Large intestine (tissue), 3 donors: ENCODE data around the gene TTLL4. TPM values are rescaled to one million over a fixed set of nuclear protein-coding genes. Genes with fewer than 3 reads are reported as not detected.

Experiments
- DNase-seq, 2 donors: peaks; one replicate each; pipeline versions ENCODE4 v3.0.0 to v3.0.0-alpha.2; 2013
- H3K27ac ChIP-seq: one replicate; pipeline ENCODE4 v1.5.1; 2013; ENCODE audit warnings: low read length
- H3K27me3 ChIP-seq: 2 replicates; pipeline ENCODE4 v1.6.1; 2013; ENCODE audit warnings: low read length; ENCODE audit not compliant: control insufficient read depth, insufficient read depth
- H3K36me3 ChIP-seq: 2 replicates; pipeline ENCODE4 v1.6.1; 2013; ENCODE audit warnings: low read length; ENCODE audit not compliant: control insufficient read depth, insufficient read depth
- H3K4me1 ChIP-seq: one replicate; pipeline ENCODE4 v1.6.1; 2013; ENCODE audit warnings: low read length; ENCODE audit not compliant: control insufficient read depth, insufficient read depth
- H3K4me3 ChIP-seq: one replicate; pipeline ENCODE4 v1.5.1; 2013; ENCODE audit warnings: low read length
- H3K9me3 ChIP-seq: one replicate; pipeline ENCODE4 v1.6.1; 2013; ENCODE audit warnings: mild to moderate bottlenecking, low read depth, low read length, moderate library complexity; ENCODE audit not compliant: control insufficient read depth
- WGBS: methylation state at CpG from one replicate; pipeline ENCODE4 v1.1.5; 2013; ENCODE audit warnings: low lambda C conversion rate; ENCODE audit not compliant: insufficient coverage; 5-methylcytosine and 5-hydroxymethylcytosine counted together
- polyA plus RNA-seq: library from polyadenylated mRNA; unstranded; fragments of 120-200 nt; gene quantifications from one replicate; pipeline ENCODE4 v1.2.1, GENCODE V29; 2013

Gene TTLL4
- polyA plus RNA-seq, 1 donor = 31.7 TPM

DNA sequence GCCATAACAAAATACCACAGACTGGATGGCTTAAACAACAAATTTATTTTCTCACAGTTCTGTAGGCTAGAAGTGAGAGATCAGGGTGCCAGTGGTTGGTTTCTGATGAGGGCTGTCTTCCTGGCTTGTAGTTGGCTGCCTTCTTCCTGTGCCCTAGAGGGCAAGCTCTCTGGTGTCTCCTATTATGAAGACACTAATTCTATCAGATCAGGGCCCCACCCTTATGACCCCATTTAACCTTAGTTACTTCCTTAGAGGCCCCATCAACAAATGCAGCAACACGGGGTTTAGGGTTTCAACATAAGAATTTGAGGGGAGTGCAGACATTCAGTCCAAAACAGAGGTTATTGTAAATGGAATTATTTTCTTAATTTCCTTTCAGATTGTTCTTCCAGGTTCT lies 94.2 kb downstream of the TTLL4 start:
- Histone ChIP-seq H3K4me1 (peaks cover 15% of the 10 kb centered on the region), H3K4me3 (no peak overlapping the region), H3K27ac (no peak overlapping the region), H3K36me3 (peaks cover 5% of the 10 kb centered on the region), H3K27me3 (no peaks in the 10 kb centered on the region), H3K9me3 (peaks cover 9% of the 10 kb centered on the region)
- DNase-seq = no peak
- WGBS = 100% methylated on average over 1 of the region's 1 CpG

Other genes starting within 250 kb of the TTLL4 start
- gene USP37, start 142.5 kb upstream of the TTLL4 start, polyA plus RNA-seq = 9.0 TPM
- gene CNOT9, start 142.0 kb upstream of the TTLL4 start, polyA plus RNA-seq = 37.8 TPM
- gene PLCD4, start 102.9 kb upstream of the TTLL4 start, polyA plus RNA-seq = 4.0 TPM
- 14.8 TPM for gene ZNF142, start 51.2 kb upstream of the TTLL4 start, polyA plus RNA-seq
- 39.5 TPM for gene BCS1L, start 51.2 kb upstream of the TTLL4 start, polyA plus RNA-seq
- 22.1 TPM for gene RNF25, start 38.8 kb upstream of the TTLL4 start, polyA plus RNA-seq
- 44.6 TPM for gene STK36, start 38.7 kb upstream of the TTLL4 start, polyA plus RNA-seq
- 109 TPM for gene CYP27A1, start 71.3 kb downstream of the TTLL4 start, polyA plus RNA-seq
- gene PRKAG3, start 121.0 kb downstream of the TTLL4 start, polyA plus RNA-seq = 0.07 TPM
- 0.24 TPM for gene WNT6, start 149.0 kb downstream of the TTLL4 start, polyA plus RNA-seq
- gene WNT10A, start 170.0 kb downstream of the TTLL4 start, polyA plus RNA-seq = 1.5 TPM
- 2.9 TPM for gene CDK5R2, start 248.8 kb downstream of the TTLL4 start, polyA plus RNA-seq